HCT116 (cell line): ENCODE data around the gene HSPB1. TPM values are rescaled to one million over a fixed set of nuclear protein-coding genes. Genes with fewer than 3 reads are reported as not detected.

Experiments
- ATAC-seq: fragments of 200-7000 bp; cut with Tn5 transposase; 2 replicates; pipeline ENCODE4 v1.9.1; 2020; ENCODE audit warnings: mild to moderate bottlenecking, moderate library complexity
- BruUV-seq: library from RNA; stranded (reverse); fragments of 400-500 nt; replicated peaks from 2 replicates; lab custom pipeline; 2021; lab: Mats Ljungman, UMichigan
- CTCF ChIA-PET: fragments of 300-600 bp; sonication (Branson Sonifier 250); formaldehyde crosslinking; loops from one replicate; lab custom pipeline; 2021; ENCODE audit warnings: antibody characterized with exemption; lab: Charles Lee
- POLR2A ChIA-PET: fragments of 300-600, 350-600 bp; sonication (Branson Sonifier 250); formaldehyde crosslinking; loops from one replicate; lab custom pipeline; 2021; ENCODE audit warnings: antibody characterized with exemption; lab: Charles Lee
- RAD21 ChIA-PET, 2 experiments: fragments of 300-600 bp; sonication (Branson Sonifier 250); formaldehyde crosslinking; loops; one replicate each; lab custom pipeline; 2023; ENCODE audit warnings: low total read pairs in 2 of 2; ENCODE audit not compliant: uncharacterized antibody in 2 of 2, unreplicated experiment in 2 of 2, low non-redundant PET in 1 of 2; lab: Charles Lee
- DNase-seq: peaks from one replicate; pipeline ENCODE4 v3.0.0-alpha.2; 2010; ENCODE audit warnings: low read depth, low spot score
- H2AFZ ChIP-seq: fragments of 200-600 bp; shearing (Covaris generic), sonication (generic); 2 replicates; pipeline ENCODE4 v1.6.1; 2017; ENCODE audit warnings: low read depth, mixed run types, mixed read lengths, antibody characterized with exemption, low read length; ENCODE audit not compliant: poor library complexity, severe bottlenecking
- H3K27ac ChIP-seq: 2 replicates; pipeline ENCODE4 v1.5.1; 2012; ENCODE audit warnings: low read depth, low read length
- H3K27me3 ChIP-seq: fragments of 200-600 bp; sonication (generic); 2 replicates; pipeline ENCODE4 v1.6.1; 2016; ENCODE audit warnings: mixed run types, low read length, mixed read lengths; ENCODE audit not compliant: insufficient read depth
- H3K36me3 ChIP-seq, 2 experiments: fragments of 200-500 bp in 1 of 2; fragments of 200-600 bp in 1 of 2; sonication (Bioruptor generic) in 1 of 2; sonication (generic) in 1 of 2; 2 replicates each; pipeline versions ENCODE4 v1.5.1 to v1.6.1; 2014 to 2016; ENCODE audit warnings: low read length in 2 of 2, inconsistent platforms in 1 of 2, mixed read lengths in 1 of 2, mixed run types in 1 of 2; ENCODE audit not compliant: insufficient read depth in 2 of 2, control insufficient read depth in 1 of 2
- H3K4me1 ChIP-seq, 2 experiments: fragments of 200-600 bp in 1 of 2; sonication (generic) in 1 of 2; 2 replicates each; pipeline versions ENCODE4 v1.5.1 to v1.6.1; 2012 to 2017; ENCODE audit warnings: low read length in 2 of 2, inconsistent platforms in 1 of 2, mild to moderate bottlenecking in 1 of 2, mixed read lengths in 1 of 2, mixed run types in 1 of 2, moderate library complexity in 1 of 2; ENCODE audit not compliant: insufficient read depth in 2 of 2, control insufficient read depth in 1 of 2
- H3K4me2 ChIP-seq: fragments of 200-600 bp; sonication (generic); 2 replicates; pipeline ENCODE4 v1.6.1; 2017; ENCODE audit warnings: mixed run types, low read length, mixed read lengths
- H3K4me3 ChIP-seq, 2 experiments: fragments of 200-600 bp in 1 of 2; sonication (generic) in 1 of 2; replicated peaks in 1 of 2; 2 replicates each; pipeline ENCODE4 v1.5.1; 2011 to 2016; ENCODE audit warnings: low read length in 2 of 2, control low read depth in 1 of 2, low read depth in 1 of 2, mild to moderate bottlenecking in 1 of 2, mixed read lengths in 1 of 2, mixed run types in 1 of 2
- H3K79me2 ChIP-seq: fragments of 200-600 bp; sonication (generic); 2 replicates; pipeline ENCODE4 v1.6.1; 2017; ENCODE audit warnings: mild to moderate bottlenecking, mixed run types, low read length, moderate library complexity, mixed read lengths; ENCODE audit not compliant: insufficient read depth
- H3K9ac ChIP-seq: fragments of 200-600 bp; sonication (generic); 2 replicates; pipeline ENCODE4 v1.6.1; 2016; ENCODE audit warnings: low read length, mixed read lengths
- H3K9me2 ChIP-seq: fragments of 200-600 bp; sonication (generic), shearing (Covaris generic); 2 replicates; pipeline ENCODE4 v1.6.1; 2017; ENCODE audit warnings: mixed run types, mild to moderate bottlenecking, moderate library complexity; ENCODE audit not compliant: insufficient read depth
- H3K9me3 ChIP-seq, 2 experiments: fragments of 200-500 bp in 1 of 2; fragments of 200-600 bp in 1 of 2; sonication (Bioruptor generic) in 1 of 2; sonication (generic) in 1 of 2; 2 replicates each; pipeline ENCODE4 v1.6.1; 2014 to 2017; ENCODE audit warnings: low read length in 2 of 2, mixed read lengths in 2 of 2, inconsistent platforms in 1 of 2, low read depth in 1 of 2, mild to moderate bottlenecking in 1 of 2, mixed run types in 1 of 2, moderate library complexity in 1 of 2; ENCODE audit not compliant: control insufficient read depth in 1 of 2, insufficient read depth in 1 of 2
- H4K20me1 ChIP-seq: fragments of 200-600 bp; sonication (generic), shearing (Covaris generic); 2 replicates; pipeline ENCODE4 v1.6.1; 2017; ENCODE audit warnings: mixed run types, mild to moderate bottlenecking, moderate library complexity; ENCODE audit not compliant: insufficient read depth
- ATF3 ChIP-seq: IDR thresholded peaks from 2 replicates; pipeline ENCODE4 v1.6.1; 2012
- CBX3 ChIP-seq: IDR thresholded peaks from 2 replicates; pipeline ENCODE4 v1.6.1; 2012; ENCODE audit warnings: low read depth
- ELF1 ChIP-seq: IDR thresholded peaks from 2 replicates; pipeline ENCODE4 v1.6.1; 2012; ENCODE audit warnings: low read depth, borderline replicate concordance
- EZH2 ChIP-seq: fragments of 200-600 bp; sonication (generic); IDR thresholded peaks from 2 replicates; pipeline ENCODE4 v1.6.1; 2017; ENCODE audit warnings: antibody characterized with exemption, mixed run types
- EZH2phosphoT487 ChIP-seq: fragments of 200-600 bp; IDR thresholded peaks from 2 replicates; pipeline ENCODE4 v1.6.1; 2018; ENCODE audit warnings: antibody characterized with exemption, borderline replicate concordance
- POLR2A ChIP-seq: IDR thresholded peaks from 2 replicates; pipeline ENCODE4 v1.7.0; 2011; ENCODE audit warnings: borderline replicate concordance; ENCODE audit not compliant: insufficient read depth, insufficient read length; ENCODE audit errors: extremely low read depth
- POLR2AphosphoS5 ChIP-seq: IDR thresholded peaks from 2 replicates; pipeline ENCODE4 v1.6.1; 2011; ENCODE audit warnings: mild to moderate bottlenecking, low read depth, low read length, moderate library complexity
- RAD21 ChIP-seq: IDR thresholded peaks from 2 replicates; pipeline ENCODE4 v1.6.1; 2012; ENCODE audit warnings: low read depth, mild to moderate bottlenecking
- TCF7L2 ChIP-seq: IDR thresholded peaks from 2 replicates; pipeline ENCODE4 v1.7.0; 2011; ENCODE audit warnings: borderline replicate concordance, inconsistent platforms; ENCODE audit not compliant: insufficient read depth, insufficient read length; ENCODE audit errors: extremely low read depth
- YY1 ChIP-seq: IDR thresholded peaks from 2 replicates; pipeline ENCODE4 v1.6.1; 2011; ENCODE audit warnings: low read length, low read depth, moderate library complexity, mild to moderate bottlenecking; ENCODE audit not compliant: insufficient replicate concordance; ENCODE audit errors: extremely low read depth
- ZBTB33 ChIP-seq: IDR thresholded peaks from 2 replicates; pipeline ENCODE4 v1.6.1; 2011; ENCODE audit warnings: mild to moderate bottlenecking, low read length, moderate library complexity; ENCODE audit not compliant: insufficient replicate concordance; ENCODE audit errors: extremely low read depth
- ZFX ChIP-seq: fragments of 450-650 bp; IDR thresholded peaks from 2 replicates; pipeline ENCODE4 v1.6.1; 2017
- ZNF274 ChIP-seq: fragments of 200-500 bp; sonication (Bioruptor generic); IDR thresholded peaks from 2 replicates; pipeline ENCODE4 v1.6.1; 2014; ENCODE audit warnings: mild to moderate bottlenecking, low read depth, low read length, inconsistent platforms
- intact Hi-C: fragments of 100-400 bp; cut with micrococcal nuclease; formaldehyde crosslinking; loops from 2 replicates; pipeline ENCODE4 v1.10.0; 2022
- total RNA-seq: library from RNA; stranded (reverse); gene quantifications from one replicate; pipeline ENCODE4 v1.2.1, GENCODE V29; 2021; ENCODE audit not compliant: unreplicated experiment

HSPB1 gene
- total RNA-seq, 1 experiment from 2014 or later: 524 TPM

GRCh38 chr7:76285604-76286374, 16.7 kb upstream of the HSPB1 start:
- DNase-seq (no peak), ATAC-seq (no peak)
- Histone ChIP-seq H3K9ac (no peak overlapping the region), H3K9me2 (no peaks in the 10 kb centered on the region), H3K27me3 (no peaks in the 10 kb centered on the region), H4K20me1 (no peaks in the 10 kb centered on the region), H3K27ac (no peak overlapping the region), H3K4me2 (no peak overlapping the region), H3K4me1 (peaks cover 28 to 42% of the 10 kb centered on the region in 2 experiments), H2AFZ (no peak overlapping the region), H3K4me3 (no peak overlapping the region), H3K36me3 (peaks cover 8 to 10% of the 10 kb centered on the region in 2 experiments; a peak in 3 of 4 replicates), H3K79me2 (peaks cover 5% of the 10 kb centered on the region; the same call in 1 of the 2 replicates), H3K9me3 (no peaks in the 10 kb centered on the region)
- ChIA-PET POLR2A (no interaction called here), CTCF (no interaction called here), RAD21 (no interaction called here)
- intact Hi-C loops: no loop called here
- TF ChIP-seq CBX3 (no peak), POLR2A (no peak), EZH2 (no peak), POLR2AphosphoS5 (no peak), TCF7L2 (no peak)
- no TSS peak for BruUV-seq

GRCh38 chr7:76286842-76287403, 15.6 kb upstream of the HSPB1 start:
- Histone ChIP-seq H4K20me1 (no peaks in the 10 kb centered on the region), H3K9me2 (no peaks in the 10 kb centered on the region), H3K4me2 (no peak overlapping the region), H3K4me1 (peaks cover 31 to 44% of the 10 kb centered on the region in 2 experiments), H3K36me3 (peaks cover 8 to 10% of the 10 kb centered on the region in 2 experiments; a peak in 3 of 4 replicates), H3K79me2 (peaks cover 5% of the 10 kb centered on the region; the same call in 1 of the 2 replicates), H2AFZ (no peak overlapping the region), H3K9ac (no peak overlapping the region), H3K27ac (no peak overlapping the region), H3K4me3 (no peak overlapping the region), H3K9me3 (no peaks in the 10 kb centered on the region), H3K27me3 (no peaks in the 10 kb centered on the region)
- intact Hi-C loops: no loop called here
- no TSS peak for BruUV-seq
- CTCF ChIA-PET: no interaction called here
- POLR2A ChIA-PET: no interaction called here
- RAD21 ChIA-PET: no interaction called here
- ATAC-seq (no peak), DNase-seq (no peak)
- no peak for TF ChIP-seq YY1
- no peak for TF ChIP-seq ELF1
- no peak for TF ChIP-seq RAD21
- TF ChIP-seq EZH2: no peak
- TF ChIP-seq TCF7L2: no peak
- no peak for TF ChIP-seq ZBTB33
- no peak for TF ChIP-seq ZFX
- TF ChIP-seq EZH2phosphoT487: no peak
- no peak for TF ChIP-seq ZNF274
- no peak for TF ChIP-seq POLR2AphosphoS5
- TF ChIP-seq ATF3: no peak
